K562 (cell line): Measurements from ENCODE around the gene MDN1.

Source experiments
- CTCF ChIP-seq, 3 experiments: IDR thresholded peaks in 2 of 3; conservative IDR thresholded peaks in 1 of 3; 2 replicates each; pipeline ENCODE4 v1.5.1; 2011 to 2012; ENCODE audit warnings: low read length in 3 of 3, mild to moderate bottlenecking in 3 of 3, control low read depth in 2 of 3, improper control_type of control experiment in 1 of 3, inconsistent platforms in 1 of 3, low read depth in 1 of 3, mixed read lengths in 1 of 3, moderate library complexity in 1 of 3; ENCODE audit not compliant: insufficient read depth in 2 of 3
- GTF2F1 ChIP-seq: IDR thresholded peaks from 2 replicates; pipeline ENCODE4 v1.6.1; 2011; ENCODE audit warnings: low read depth, low read length, improper control_type of control experiment
- HCFC1 ChIP-seq: IDR thresholded peaks from 2 replicates; pipeline ENCODE4 v1.6.1; 2012; ENCODE audit warnings: low read depth, low read length, improper control_type of control experiment
- TEAD4 ChIP-seq, 2 experiments: sonication (generic) in 1 of 2; formaldehyde crosslinking in 1 of 2; IDR thresholded peaks; 2 replicates each; pipeline versions ENCODE4 v1.6.1 to v1.8.0; 2012 to 2022; ENCODE audit warnings: borderline replicate concordance in 1 of 2, inconsistent platforms in 1 of 2, low read length in 1 of 2, mild to moderate bottlenecking in 1 of 2, missing genetic modification reagents in 1 of 2
- ZNF592 ChIP-seq: fragments of 450-650 bp; IDR thresholded peaks from 2 replicates; pipeline ENCODE4 v1.6.1; 2017; ENCODE audit warnings: antibody characterized with exemption, mild to moderate bottlenecking
- TF ChIP-seq, protein P1 (sequence below), 2 experiments: IDR thresholded peaks; 2 replicates each; pipeline ENCODE4 v1.6.1; 2011; ENCODE audit warnings: borderline replicate concordance in 1 of 2, control low read depth in 1 of 2, low read depth in 1 of 2, low read length in 1 of 2, mild to moderate bottlenecking in 1 of 2, mixed read lengths in 1 of 2, moderate library complexity in 1 of 2; ENCODE audit not compliant: insufficient read depth in 1 of 2, insufficient read length in 1 of 2, poor library complexity in 1 of 2, severe bottlenecking in 1 of 2; ENCODE audit errors: extremely low read depth in 1 of 2
- TF ChIP-seq, protein P2 (sequence below): sonication (generic); formaldehyde crosslinking; IDR thresholded peaks from 2 replicates; pipeline ENCODE4 v1.9.0; 2022; ENCODE audit warnings: mild to moderate bottlenecking, missing genetic modification reagents
- TF ChIP-seq, protein P3 (sequence below): fragments of 250-450 bp; sonication (Bioruptor Pico); IDR thresholded peaks from 2 replicates; pipeline ENCODE4 v1.8.0; 2022; ENCODE audit warnings: inconsistent platforms

- TF ChIP-seq TEAD4 (IDR thresholded peaks at IDR 0.05; ENCODE audit: low read length) (no peak), TEAD4 (CRISPR knock-in tag; IDR thresholded peaks at IDR 0.05; ENCODE audit: borderline replicate concordance) (no peak), CTCF (IDR thresholded peaks at IDR 0.05 in 2 of 3, conservative IDR thresholded peaks at IDR 0.05 in 1 of 3; ENCODE audit: insufficient read depth in 2 of 3, low read depth in 1 of 3, low read length in 3 of 3) (no peak), HCFC1 (no peak), GTF2F1 (no peak), ZNF592 (no peak)
- TF ChIP-seq, protein P1, sequence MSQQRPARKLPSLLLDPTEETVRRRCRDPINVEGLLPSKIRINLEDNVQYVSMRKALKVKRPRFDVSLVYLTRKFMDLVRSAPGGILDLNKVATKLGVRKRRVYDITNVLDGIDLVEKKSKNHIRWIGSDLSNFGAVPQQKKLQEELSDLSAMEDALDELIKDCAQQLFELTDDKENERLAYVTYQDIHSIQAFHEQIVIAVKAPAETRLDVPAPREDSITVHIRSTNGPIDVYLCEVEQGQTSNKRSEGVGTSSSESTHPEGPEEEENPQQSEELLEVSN (IDR thresholded peaks at IDR 0.05; ENCODE audit: borderline replicate concordance in 1 of 2, extremely low read depth in 1 of 2, insufficient read depth in 1 of 2, insufficient read length in 1 of 2, low read depth in 1 of 2, low read length in 1 of 2, poor library complexity in 1 of 2, severe bottlenecking in 1 of 2) = no peak
- TF ChIP-seq, protein P2, sequence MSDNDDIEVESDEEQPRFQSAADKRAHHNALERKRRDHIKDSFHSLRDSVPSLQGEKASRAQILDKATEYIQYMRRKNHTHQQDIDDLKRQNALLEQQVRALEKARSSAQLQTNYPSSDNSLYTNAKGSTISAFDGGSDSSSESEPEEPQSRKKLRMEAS (CRISPR knock-in tag) = no peak
- TF ChIP-seq, protein P3, sequence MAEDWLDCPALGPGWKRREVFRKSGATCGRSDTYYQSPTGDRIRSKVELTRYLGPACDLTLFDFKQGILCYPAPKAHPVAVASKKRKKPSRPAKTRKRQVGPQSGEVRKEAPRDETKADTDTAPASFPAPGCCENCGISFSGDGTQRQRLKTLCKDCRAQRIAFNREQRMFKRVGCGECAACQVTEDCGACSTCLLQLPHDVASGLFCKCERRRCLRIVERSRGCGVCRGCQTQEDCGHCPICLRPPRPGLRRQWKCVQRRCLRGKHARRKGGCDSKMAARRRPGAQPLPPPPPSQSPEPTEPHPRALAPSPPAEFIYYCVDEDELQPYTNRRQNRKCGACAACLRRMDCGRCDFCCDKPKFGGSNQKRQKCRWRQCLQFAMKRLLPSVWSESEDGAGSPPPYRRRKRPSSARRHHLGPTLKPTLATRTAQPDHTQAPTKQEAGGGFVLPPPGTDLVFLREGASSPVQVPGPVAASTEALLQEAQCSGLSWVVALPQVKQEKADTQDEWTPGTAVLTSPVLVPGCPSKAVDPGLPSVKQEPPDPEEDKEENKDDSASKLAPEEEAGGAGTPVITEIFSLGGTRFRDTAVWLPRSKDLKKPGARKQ (CRISPR knock-in tag) = no peak
Measured at GRCh38 chr6:89644864-89645263, 174.7 kb downstream of the MDN1 start.
